Neural progenitor cell (in vitro differentiated cells): Measurements from ENCODE around the gene DERL2. TPM values are rescaled to one million over a fixed set of nuclear protein-coding genes. Genes with fewer than 3 reads are reported as not detected.
A peak's percentile ranks its signal among the peaks of the same experiment; 100 is the strongest.

Source experiments
- DNase-seq: peaks from one replicate; pipeline ENCODE4 v3.0.0-alpha.2; 2016; ENCODE audit warnings: low spot score
- H2AFZ ChIP-seq: fragments of 200-600 bp; sonication (generic); replicated peaks from 2 replicates; pipeline ENCODE4 v1.6.1; 2016; ENCODE audit warnings: antibody characterized with exemption
- H3F3A ChIP-seq: fragments of 200-600 bp; sonication (generic); 2 replicates; pipeline ENCODE4 v1.6.1; 2016; ENCODE audit warnings: antibody characterized with exemption, low read depth
- H3K27ac ChIP-seq: fragments of 200-600 bp; sonication (generic); 2 replicates; pipeline ENCODE4 v1.5.1; 2016; ENCODE audit warnings: mild to moderate bottlenecking
- H3K27me3 ChIP-seq: fragments of 200-600 bp; sonication (generic); 2 replicates; pipeline ENCODE4 v1.6.1; 2016; ENCODE audit warnings: mild to moderate bottlenecking, moderate library complexity
- H3K36me3 ChIP-seq: fragments of 200-600 bp; sonication (generic); 2 replicates; pipeline ENCODE4 v1.5.1; 2016
- H3K4me1 ChIP-seq: fragments of 200-600 bp; sonication (generic); 2 replicates; pipeline ENCODE4 v1.6.1; 2016; ENCODE audit warnings: mixed run types
- H3K4me2 ChIP-seq: fragments of 200-600 bp; sonication (generic); 2 replicates; pipeline ENCODE4 v1.6.1; 2016
- H3K4me3 ChIP-seq: fragments of 200-600 bp; sonication (generic); 2 replicates; pipeline ENCODE4 v1.5.1; 2016
- H3K79me2 ChIP-seq: fragments of 200-600 bp; sonication (generic); 2 replicates; pipeline ENCODE4 v1.6.1; 2016; ENCODE audit warnings: low read depth
- H3K9ac ChIP-seq: fragments of 200-600 bp; sonication (generic); 2 replicates; pipeline ENCODE4 v1.6.1; 2016
- H3K9me3 ChIP-seq: fragments of 200-600 bp; sonication (generic); 2 replicates; pipeline ENCODE4 v1.5.1; 2016; ENCODE audit warnings: low read depth
- H4K20me1 ChIP-seq: fragments of 200-600 bp; sonication (generic); 2 replicates; pipeline ENCODE4 v1.6.1; 2016; ENCODE audit warnings: low read depth
- H3K27ac Mint-ChIP-seq: 3 replicates; pipeline ENCODE4 v1.8.0; 2021; ENCODE audit warnings: mixed read lengths
- H3K27me3 Mint-ChIP-seq: 2 replicates; pipeline ENCODE4 v1.8.0; 2022; ENCODE audit warnings: low read depth, mild to moderate bottlenecking, inconsistent platforms, moderate library complexity, mixed read lengths; ENCODE audit not compliant: insufficient read depth
- H3K36me3 Mint-ChIP-seq: 3 replicates; pipeline ENCODE4 v1.8.0; 2021; ENCODE audit warnings: mixed read lengths
- H3K4me1 Mint-ChIP-seq: 3 replicates; pipeline ENCODE4 v1.8.0; 2021; ENCODE audit warnings: mixed read lengths
- H3K4me3 Mint-ChIP-seq: 3 replicates; pipeline ENCODE4 v1.8.0; 2021; ENCODE audit warnings: mild to moderate bottlenecking, moderate library complexity, mixed read lengths
- H3K9me3 Mint-ChIP-seq: 3 replicates; pipeline ENCODE4 v1.8.0; 2020; ENCODE audit warnings: mixed read lengths
- CTCF ChIP-seq: fragments of 200-600 bp; sonication (generic); IDR thresholded peaks from 2 replicates; pipeline ENCODE4 v1.5.1; 2017; ENCODE audit warnings: antibody characterized with exemption, mild to moderate bottlenecking
- EZH2 ChIP-seq: fragments of 200-600 bp; sonication (generic); IDR thresholded peaks from 2 replicates; pipeline ENCODE4 v1.6.1; 2017; ENCODE audit warnings: antibody characterized with exemption, mild to moderate bottlenecking, moderate library complexity
- EZH2phosphoT487 ChIP-seq: fragments of 200-600 bp; sonication (generic); IDR thresholded peaks from 2 replicates; pipeline ENCODE4 v1.6.1; 2017; ENCODE audit warnings: antibody characterized with exemption
- total RNA-seq: library from RNA; depleted of rRNA; stranded (reverse); fragments of >200 nt; gene quantifications from 2 replicates; pipeline ENCODE4 v1.2.3, GENCODE V29; 2015; ENCODE audit warnings: low replicate concordance

The DERL2 gene
- total RNA-seq, 1 donor from 2014 or later: 47.8 TPM

DNA sequence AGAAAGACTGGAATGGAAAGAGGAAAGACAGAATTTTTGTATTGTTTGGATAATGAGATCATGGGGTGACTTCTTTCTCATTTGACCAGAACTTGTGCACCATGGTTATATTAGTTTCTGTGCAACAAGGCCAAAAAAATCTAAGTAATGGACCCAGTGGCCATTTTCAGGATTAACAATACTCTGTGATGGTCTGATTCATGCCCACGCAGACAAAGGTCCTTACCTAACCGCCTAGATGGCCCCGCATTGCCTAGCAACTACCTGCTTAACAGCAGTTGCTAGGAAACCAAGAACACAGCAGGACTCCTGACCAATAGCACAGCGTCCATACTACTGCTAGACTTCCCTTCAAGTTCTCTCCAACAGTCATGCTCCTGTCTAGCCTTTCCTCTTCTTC is 22.8 kb upstream of the DERL2 start:
- H3K4me3 Mint-ChIP-seq: peak overlapping the region; percentile 76
- Histone ChIP-seq H3K4me3 (no peak overlapping the region), H4K20me1 (no peaks in the 10 kb centered on the region), H3K4me1 (peaks cover 14% of the 10 kb centered on the region), H3F3A (no peaks in the 10 kb centered on the region), H3K9ac (no peak overlapping the region), H3K79me2 (no peaks in the 10 kb centered on the region), H3K9me3 (no peaks in the 10 kb centered on the region), H3K4me2 (peak overlapping the region; percentile 48), H3K27ac (no peak overlapping the region), H3K36me3 (no peaks in the 10 kb centered on the region), H2AFZ (peak overlapping the region; percentile 62), H3K27me3 (no peaks in the 10 kb centered on the region)
- peaks cover 5% of the 10 kb centered on the region for H3K27me3 Mint-ChIP-seq
- peak; percentile 86 for DNase-seq
- TF ChIP-seq CTCF: no peak
- no peak for TF ChIP-seq EZH2phosphoT487
- TF ChIP-seq EZH2: no peak
- H3K4me1 Mint-ChIP-seq: peaks cover 43% of the 10 kb centered on the region
- peaks cover 3% of the 10 kb centered on the region for H3K9me3 Mint-ChIP-seq
- peak overlapping the region; percentile 99 for H3K27ac Mint-ChIP-seq
- no peaks in the 10 kb centered on the region for H3K36me3 Mint-ChIP-seq

- no peaks in the 10 kb centered on the region for H4K20me1 ChIP-seq
- peaks cover 20% of the 10 kb centered on the region for H3K27me3 ChIP-seq
- no peak overlapping the region for H3K9ac ChIP-seq
- no peak overlapping the region for H3K4me2 ChIP-seq
- no peaks in the 10 kb centered on the region for H3K9me3 ChIP-seq
- no peak overlapping the region for H3K4me3 ChIP-seq
- H3K4me1 ChIP-seq: peaks cover 19% of the 10 kb centered on the region
- H3K27ac ChIP-seq: no peak overlapping the region
- H3K27ac Mint-ChIP-seq: no peak overlapping the region
- no peaks in the 10 kb centered on the region for H3K9me3 Mint-ChIP-seq
- H3K27me3 Mint-ChIP-seq: peaks cover 2% of the 10 kb centered on the region
- DNase-seq: no peak
- no peak overlapping the region for H3K4me3 Mint-ChIP-seq
- H2AFZ ChIP-seq: no peak overlapping the region
- H3K79me2 ChIP-seq: no peaks in the 10 kb centered on the region
- H3F3A ChIP-seq: no peaks in the 10 kb centered on the region
- peaks cover 42% of the 10 kb centered on the region for H3K4me1 Mint-ChIP-seq
- H3K36me3 ChIP-seq: no peaks in the 10 kb centered on the region
- H3K36me3 Mint-ChIP-seq: no peaks in the 10 kb centered on the region
- no peak for TF ChIP-seq CTCF
- no peak for TF ChIP-seq EZH2
These were observed 20.3 kb upstream of the DERL2 start for GRCh38 chr17:5506307-5506706.

GRCh38 chr17:5502552-5502951 is 16.6 kb upstream of the DERL2 start:
- Mint-ChIP-seq H3K4me3 (peak overlapping the region; percentile 9), H3K9me3 (peaks cover 10% of the 10 kb centered on the region), H3K27me3 (peaks cover 2% of the 10 kb centered on the region), H3K4me1 (peaks cover 30% of the 10 kb centered on the region), H3K27ac (peak overlapping the region; percentile 5), H3K36me3 (peaks cover 12% of the 10 kb centered on the region)
- Histone ChIP-seq H3K9me3 (no peaks in the 10 kb centered on the region), H3K4me2 (no peak overlapping the region), H3K9ac (no peak overlapping the region), H4K20me1 (no peaks in the 10 kb centered on the region), H3K27ac (no peak overlapping the region), H2AFZ (no peak overlapping the region), H3K36me3 (no peaks in the 10 kb centered on the region), H3K4me1 (peaks cover 11% of the 10 kb centered on the region), H3K27me3 (peaks cover 43% of the 10 kb centered on the region), H3K4me3 (no peak overlapping the region), H3F3A (peaks cover 20% of the 10 kb centered on the region), H3K79me2 (no peaks in the 10 kb centered on the region)
- TF ChIP-seq EZH2phosphoT487 (no peak), EZH2 (no peak), CTCF (no peak)
- DNase-seq: no peak
